ENCODE measurements around the gene DNTTIP2.
"Not testable (repeated sequence)": the region's sequence is repeated elsewhere in the genome, so short reads cannot be mapped to it uniquely, and the experiment has no call there.

DNTTIP2 gene

GRCh38 chr1:93877529-93877928 lies 1.5 kb downstream of the DNTTIP2 start:
- no peak for TF ChIP-seq CTCF (IDR thresholded peaks at IDR 0.05; ENCODE audit: borderline replicate concordance, insufficient read depth, low read depth, low read length)
- no peak overlapping the region for H3K4me3 ChIP-seq (ENCODE audit: low read depth, low read length)

- no peak for TF ChIP-seq CTCF (IDR thresholded peaks at IDR 0.05; ENCODE audit: borderline replicate concordance, insufficient read depth, low read depth, low read length)
- H3K4me3 ChIP-seq (ENCODE audit: low read depth, low read length), result no peak overlapping the region
Measured at GRCh38 chr1:93876244-93876643, 2.8 kb downstream of the DNTTIP2 start.

GRCh38 chr1:93874025-93874651 lies 4.9 kb downstream of the DNTTIP2 start:
- peak; percentile 59 for TF ChIP-seq CTCF (IDR thresholded peaks at IDR 0.05; ENCODE audit: borderline replicate concordance, insufficient read depth, low read depth, low read length)
- no peak overlapping the region for H3K4me3 ChIP-seq (ENCODE audit: low read depth, low read length)

GRCh38 chr1:93871366-93871765 lies 7.6 kb downstream of the DNTTIP2 start:
- H3K4me3 ChIP-seq (ENCODE audit: low read depth, low read length), result no peak overlapping the region
- no peak for TF ChIP-seq CTCF (IDR thresholded peaks at IDR 0.05; ENCODE audit: borderline replicate concordance, insufficient read depth, low read depth, low read length)

GRCh38 chr1:93869653-93870052 lies 9.4 kb downstream of the DNTTIP2 start:
- no peak for TF ChIP-seq CTCF (IDR thresholded peaks at IDR 0.05; ENCODE audit: borderline replicate concordance, insufficient read depth, low read depth, low read length)
- H3K4me3 ChIP-seq (ENCODE audit: low read depth, low read length), result no peak overlapping the region

GRCh38 chr1:93868492-93868891 lies 10.5 kb downstream of the DNTTIP2 start:
- H3K4me3 ChIP-seq (ENCODE audit: low read depth, low read length), result not testable (repeated sequence)

- H3K4me3 ChIP-seq (ENCODE audit: low read depth, low read length), result no peak overlapping the region
- TF ChIP-seq CTCF (IDR thresholded peaks at IDR 0.05; ENCODE audit: borderline replicate concordance, insufficient read depth, low read depth, low read length), result no peak
Measured at GRCh38 chr1:93865253-93865652, 13.8 kb downstream of the DNTTIP2 start.

GRCh38 chr1:93864175-93864574 lies 14.8 kb downstream of the DNTTIP2 start:
- H3K4me3 ChIP-seq (ENCODE audit: low read depth, low read length), result no peak overlapping the region
- no peak for TF ChIP-seq CTCF (IDR thresholded peaks at IDR 0.05; ENCODE audit: borderline replicate concordance, insufficient read depth, low read depth, low read length)

GRCh38 chr1:93857653-93858052 lies 21.4 kb downstream of the DNTTIP2 start:
- not testable (repeated sequence) for H3K4me3 ChIP-seq (ENCODE audit: low read depth, low read length)

GRCh38 chr1:93855983-93856382 lies 23.0 kb downstream of the DNTTIP2 start:
- H3K4me3 ChIP-seq (ENCODE audit: low read depth, low read length), result not testable (repeated sequence)
